HFF-Myc (cell line): ENCODE measurements around the gene NOP14.
"Not testable (repeated sequence)": the region's sequence is repeated elsewhere in the genome, so short reads cannot be mapped to it uniquely, and the experiment has no call there.

Experiments
- DNase-seq: peaks from one replicate; pipeline ENCODE4 v3.0.0-alpha.2; 2011; ENCODE audit warnings: low read depth; ENCODE audit errors: extremely low read depth
- H3K4me3 ChIP-seq: replicated peaks from 2 replicates; pipeline ENCODE4 v1.5.1; 2011; ENCODE audit warnings: low read depth, mild to moderate bottlenecking, control low read depth, low read length
- CTCF ChIP-seq: IDR thresholded peaks from 2 replicates; pipeline ENCODE4 v1.5.1; 2012; ENCODE audit warnings: mild to moderate bottlenecking, low read depth, low read length, control low read depth; ENCODE audit errors: missing control alignments

NOP14 gene

GRCh38 chr4:2924286-2924685 is 38.9 kb downstream of the NOP14 start:
- TF ChIP-seq CTCF, result no peak
- H3K4me3 ChIP-seq, result no peak overlapping the region
- DNase-seq, result no peak

GRCh38 chr4:2923668-2924173 is 39.5 kb downstream of the NOP14 start:
- TF ChIP-seq CTCF, result no peak
- no peak overlapping the region for H3K4me3 ChIP-seq
- DNase-seq, result no peak

GRCh38 chr4:2923141-2923551 is 40.1 kb downstream of the NOP14 start:
- no peak for DNase-seq
- no peak for TF ChIP-seq CTCF
- H3K4me3 ChIP-seq, result no peak overlapping the region

- H3K4me3 ChIP-seq, DNase-seq: not testable (repeated sequence)
Measured at GRCh38 chr4:2922453-2923101, 40.6 kb downstream of the NOP14 start.

- not testable (repeated sequence) for H3K4me3 ChIP-seq, DNase-seq
Measured at GRCh38 chr4:2918714-2919113, 44.5 kb downstream of the NOP14 start.

GRCh38 chr4:2918300-2918699 is 44.9 kb downstream of the NOP14 start:
- DNase-seq, H3K4me3 ChIP-seq: not testable (repeated sequence)

- not testable (repeated sequence) for DNase-seq, H3K4me3 ChIP-seq
Measured at GRCh38 chr4:2916696-2917095, 46.5 kb downstream of the NOP14 start.

- TF ChIP-seq CTCF, result no peak
- H3K4me3 ChIP-seq, result no peak overlapping the region
- DNase-seq, result no peak
Measured at GRCh38 chr4:2915789-2916188, 47.4 kb downstream of the NOP14 start.

- no peak for TF ChIP-seq CTCF
- no peak overlapping the region for H3K4me3 ChIP-seq
- DNase-seq, result no peak
Measured at GRCh38 chr4:2914256-2915126, 48.7 kb downstream of the NOP14 start.
